SK-N-MC (cell line): ENCODE measurements around the gene LRRC27.

Experiments
- EZH2 ChIP-seq: fragments of 200-600 bp; sonication (generic); IDR thresholded peaks from one replicate; pipeline ENCODE4 v1.6.1; 2017; ENCODE audit warnings: antibody characterized with exemption
- POLR2AphosphoS5 ChIP-seq: IDR thresholded peaks from 2 replicates; pipeline ENCODE4 v1.6.1; 2012; ENCODE audit warnings: mild to moderate bottlenecking, low read depth, low read length, borderline replicate concordance

DNA sequence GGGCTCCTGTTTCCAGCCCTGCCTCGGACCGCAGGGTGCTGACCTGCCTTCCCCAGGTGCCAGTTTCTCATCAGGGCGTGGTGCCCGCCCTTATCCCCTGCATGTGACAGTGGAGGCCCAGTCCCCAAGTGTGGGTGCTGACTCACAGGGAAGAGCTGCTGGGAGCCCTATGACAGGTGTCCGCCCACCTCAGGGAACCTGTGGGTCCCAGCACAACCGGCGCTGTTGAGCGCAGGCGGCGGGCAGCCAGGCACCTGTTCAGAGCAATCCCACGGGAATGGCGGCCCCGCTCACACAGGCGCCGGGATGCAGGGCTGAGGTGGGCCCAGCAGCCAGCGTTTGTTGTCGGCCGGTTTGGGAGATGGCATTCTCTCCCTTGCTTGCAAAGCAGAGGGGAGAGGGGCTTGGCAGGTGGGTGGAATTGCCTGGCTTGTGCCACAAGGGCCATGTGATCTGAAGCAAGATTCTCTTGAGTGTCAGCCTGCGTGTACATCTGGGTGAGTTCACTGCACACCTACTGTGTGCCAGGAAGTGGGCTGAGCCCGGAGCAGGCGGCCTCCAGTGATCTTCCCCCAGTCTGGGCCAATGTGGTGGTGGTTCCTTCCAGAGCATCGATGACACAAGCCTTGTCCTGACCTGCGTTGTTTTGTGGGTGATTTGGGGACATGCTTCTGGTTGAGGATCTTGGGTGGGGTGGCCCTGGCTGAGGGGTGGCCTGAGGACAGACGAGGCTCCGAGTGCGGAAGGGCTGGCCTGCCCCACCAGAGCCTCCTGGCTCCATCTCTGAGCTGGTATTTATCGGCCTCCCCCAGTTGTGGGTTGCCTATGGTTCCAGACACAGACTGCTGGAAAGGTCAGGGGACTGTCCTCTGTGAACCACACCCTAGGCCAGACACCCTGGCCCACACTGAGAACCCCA lies 67.4 kb downstream of the LRRC27 start:
- TF ChIP-seq POLR2AphosphoS5: no peak
- no peak for TF ChIP-seq EZH2
